Glutamatergic neuron (in vitro differentiated cells): ENCODE results near the gene SMPDL3A. TPM values are rescaled to one million over a fixed set of nuclear protein-coding genes. Genes with fewer than 3 reads are reported as not detected.

Experiments used
- DNase-seq: peaks from one replicate; pipeline ENCODE4 v3.0.0; 2022
- H3K27ac Mint-ChIP-seq: one replicate; pipeline ENCODE4 v1.8.0; 2020; ENCODE audit warnings: mild to moderate bottlenecking, mixed read lengths, inconsistent platforms; ENCODE audit not compliant: unreplicated experiment
- H3K27me3 Mint-ChIP-seq: one replicate; pipeline ENCODE4 v1.8.0; 2020; ENCODE audit warnings: mild to moderate bottlenecking, moderate library complexity, mixed read lengths, inconsistent platforms; ENCODE audit not compliant: unreplicated experiment
- H3K36me3 Mint-ChIP-seq: one replicate; pipeline ENCODE4 v1.8.0; 2020; ENCODE audit warnings: mild to moderate bottlenecking, mixed read lengths, inconsistent platforms; ENCODE audit not compliant: unreplicated experiment
- H3K4me1 Mint-ChIP-seq: one replicate; pipeline ENCODE4 v1.8.0; 2020; ENCODE audit warnings: mild to moderate bottlenecking, low read depth, mixed read lengths, inconsistent platforms; ENCODE audit not compliant: unreplicated experiment
- H3K4me3 Mint-ChIP-seq: one replicate; pipeline ENCODE4 v1.8.0; 2020; ENCODE audit warnings: mild to moderate bottlenecking, mixed read lengths, inconsistent platforms; ENCODE audit not compliant: unreplicated experiment
- H3K9me3 Mint-ChIP-seq: one replicate; pipeline ENCODE4 v1.8.0; 2020; ENCODE audit warnings: mild to moderate bottlenecking, moderate library complexity, mixed read lengths, inconsistent platforms; ENCODE audit not compliant: unreplicated experiment
- total RNA-seq: library from RNA; stranded (reverse); fragmentation: NEBNext Ultra II Directional; extraction: Animal tissue kit (Norgen Biotek cat#: 25700); gene quantifications from one replicate; pipeline ENCODE4 v1.2.1, GENCODE V29; 2021; ENCODE audit not compliant: unreplicated experiment
- TF ChIP-seq, protein P1 (sequence below): fragments of 200-600 bp; sonication (generic); IDR thresholded peaks from one replicate; pipeline ENCODE4 v1.5.0; 2021; ENCODE audit not compliant: partially characterized antibody, unreplicated experiment

The SMPDL3A gene
- total RNA-seq, 1 donor from 2014 or later: 10.0 TPM

GRCh38 chr6:122809001-122809400, 19.9 kb downstream of the SMPDL3A start:
- no peaks in the 10 kb centered on the region for H3K4me1 Mint-ChIP-seq
- TF ChIP-seq, protein P1, sequence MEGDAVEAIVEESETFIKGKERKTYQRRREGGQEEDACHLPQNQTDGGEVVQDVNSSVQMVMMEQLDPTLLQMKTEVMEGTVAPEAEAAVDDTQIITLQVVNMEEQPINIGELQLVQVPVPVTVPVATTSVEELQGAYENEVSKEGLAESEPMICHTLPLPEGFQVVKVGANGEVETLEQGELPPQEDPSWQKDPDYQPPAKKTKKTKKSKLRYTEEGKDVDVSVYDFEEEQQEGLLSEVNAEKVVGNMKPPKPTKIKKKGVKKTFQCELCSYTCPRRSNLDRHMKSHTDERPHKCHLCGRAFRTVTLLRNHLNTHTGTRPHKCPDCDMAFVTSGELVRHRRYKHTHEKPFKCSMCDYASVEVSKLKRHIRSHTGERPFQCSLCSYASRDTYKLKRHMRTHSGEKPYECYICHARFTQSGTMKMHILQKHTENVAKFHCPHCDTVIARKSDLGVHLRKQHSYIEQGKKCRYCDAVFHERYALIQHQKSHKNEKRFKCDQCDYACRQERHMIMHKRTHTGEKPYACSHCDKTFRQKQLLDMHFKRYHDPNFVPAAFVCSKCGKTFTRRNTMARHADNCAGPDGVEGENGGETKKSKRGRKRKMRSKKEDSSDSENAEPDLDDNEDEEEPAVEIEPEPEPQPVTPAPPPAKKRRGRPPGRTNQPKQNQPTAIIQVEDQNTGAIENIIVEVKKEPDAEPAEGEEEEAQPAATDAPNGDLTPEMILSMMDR: no peak
- no peaks in the 10 kb centered on the region for H3K36me3 Mint-ChIP-seq
- no peak overlapping the region for H3K27ac Mint-ChIP-seq
- H3K9me3 Mint-ChIP-seq: no peaks in the 10 kb centered on the region
- DNase-seq: no peak
- H3K27me3 Mint-ChIP-seq: no peaks in the 10 kb centered on the region
- no peak overlapping the region for H3K4me3 Mint-ChIP-seq

- no peak overlapping the region for H3K27ac Mint-ChIP-seq
- no peaks in the 10 kb centered on the region for H3K4me1 Mint-ChIP-seq
- TF ChIP-seq, protein P1: no peak
- DNase-seq: no peak
- H3K36me3 Mint-ChIP-seq: no peaks in the 10 kb centered on the region
- H3K27me3 Mint-ChIP-seq: no peaks in the 10 kb centered on the region
- no peaks in the 10 kb centered on the region for H3K9me3 Mint-ChIP-seq
- no peak overlapping the region for H3K4me3 Mint-ChIP-seq
These were observed 20.6 kb downstream of the SMPDL3A start for GRCh38 chr6:122809691-122810090.

GRCh38 chr6:122810189-122810588, 21.1 kb downstream of the SMPDL3A start:
- no peaks in the 10 kb centered on the region for H3K27me3 Mint-ChIP-seq
- H3K36me3 Mint-ChIP-seq: no peaks in the 10 kb centered on the region
- no peak overlapping the region for H3K27ac Mint-ChIP-seq
- DNase-seq: no peak
- H3K9me3 Mint-ChIP-seq: no peaks in the 10 kb centered on the region
- no peak overlapping the region for H3K4me3 Mint-ChIP-seq
- TF ChIP-seq, protein P1: no peak
- no peaks in the 10 kb centered on the region for H3K4me1 Mint-ChIP-seq

- Mint-ChIP-seq H3K36me3 (no peaks in the 10 kb centered on the region), H3K9me3 (no peaks in the 10 kb centered on the region), H3K4me3 (no peak overlapping the region), H3K4me1 (peaks cover 7% of the 10 kb centered on the region), H3K27ac (no peak overlapping the region), H3K27me3 (peaks cover 2% of the 10 kb centered on the region)
- TF ChIP-seq, protein P1: no peak
- DNase-seq: no peak
These were observed 28.3 kb downstream of the SMPDL3A start for GRCh38 chr6:122817358-122817757.

DNA sequence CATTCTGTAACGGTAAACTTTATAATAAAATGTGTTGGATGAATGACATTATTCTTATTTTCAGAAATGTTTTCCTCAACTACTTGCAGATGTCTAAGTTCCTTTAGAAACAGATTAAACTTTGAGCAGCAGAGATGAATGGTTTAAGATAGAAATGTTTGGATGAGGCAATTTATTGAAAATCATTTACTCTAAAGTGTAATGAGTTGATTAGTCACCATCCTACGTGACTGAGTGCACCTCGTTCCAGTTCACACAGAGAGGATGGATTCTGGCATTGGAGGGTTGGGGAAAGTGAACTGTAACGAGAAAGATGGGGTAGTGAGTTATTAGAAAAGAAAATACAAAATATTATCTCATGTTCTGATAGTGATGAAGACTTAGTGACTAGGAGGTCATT, 28.7 kb downstream of the SMPDL3A start:
- TF ChIP-seq, protein P1: no peak
- Mint-ChIP-seq H3K27ac (no peak overlapping the region), H3K4me1 (peaks cover 7% of the 10 kb centered on the region), H3K36me3 (no peaks in the 10 kb centered on the region), H3K9me3 (no peaks in the 10 kb centered on the region), H3K4me3 (no peak overlapping the region), H3K27me3 (peaks cover 2% of the 10 kb centered on the region)
- no peak for DNase-seq
